Measurements from ENCODE around the gene NAALAD2.

- TF ChIP-seq CTCF (IDR thresholded peaks at IDR 0.05; ENCODE audit: low read length) (no peak), EZH2phosphoT487 (IDR thresholded peaks at IDR 0.05; ENCODE audit: low read length) (no peak), EZH2 (optimal IDR thresholded peaks at IDR 0.05; ENCODE audit: low read depth, low read length) (no peak)
Measured at GRCh38 chr11:90237004-90237403, 102.5 kb downstream of the NAALAD2 start.

All from MM.1S (cell line).